UCSD-AML1 (cell line): Measurements from ENCODE around the gene KBTBD2.
A peak's percentile ranks its signal among the peaks of the same experiment; 100 is the strongest.
"Not testable (repeated sequence)": the region's sequence is repeated elsewhere in the genome, so short reads cannot be mapped to it uniquely, and the experiment has no call there.

Experiments used
- DNase-seq: peaks from one replicate; lab custom pipeline; 2025; ENCODE audit not compliant: unreplicated experiment; lab: John Stamatoyannopoulos, UW

The KBTBD2 gene

DNA sequence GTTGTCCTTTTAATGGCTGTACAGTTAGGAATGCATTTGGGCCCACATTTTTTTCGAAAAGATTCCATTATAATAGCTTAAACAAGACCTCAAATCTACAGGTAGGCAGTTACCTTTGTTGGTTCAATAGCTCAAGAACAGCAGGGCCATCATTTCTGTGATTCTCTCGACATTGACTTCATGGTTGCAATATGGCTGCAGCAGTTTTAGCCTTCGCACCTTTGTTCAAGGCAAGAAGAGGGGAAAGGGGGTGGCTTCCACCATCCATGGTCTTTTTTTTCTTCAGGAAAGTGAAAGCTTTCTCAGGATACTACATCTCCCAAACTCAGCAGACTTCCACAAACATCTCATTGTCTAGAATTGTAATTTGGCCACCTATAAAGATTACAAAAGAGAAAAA, 2.2 kb upstream of the KBTBD2 start:
- no peak for DNase-seq

DNA sequence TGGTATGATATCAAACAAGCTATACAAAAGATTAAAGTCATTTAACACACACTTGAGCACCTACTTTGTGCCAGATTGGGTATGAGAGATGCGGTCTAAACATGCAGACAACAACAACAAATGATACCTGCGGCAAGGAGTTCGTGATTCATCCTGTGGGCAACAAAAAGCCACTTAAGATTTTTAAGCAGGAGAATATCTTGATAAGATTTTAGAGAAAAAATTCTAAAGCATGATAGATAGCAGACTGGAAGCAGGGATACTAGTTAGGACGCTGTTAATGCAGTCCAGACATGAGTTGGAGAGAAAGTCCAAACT, 1.6 kb upstream of the KBTBD2 start:
- DNase-seq: no peak

DNA sequence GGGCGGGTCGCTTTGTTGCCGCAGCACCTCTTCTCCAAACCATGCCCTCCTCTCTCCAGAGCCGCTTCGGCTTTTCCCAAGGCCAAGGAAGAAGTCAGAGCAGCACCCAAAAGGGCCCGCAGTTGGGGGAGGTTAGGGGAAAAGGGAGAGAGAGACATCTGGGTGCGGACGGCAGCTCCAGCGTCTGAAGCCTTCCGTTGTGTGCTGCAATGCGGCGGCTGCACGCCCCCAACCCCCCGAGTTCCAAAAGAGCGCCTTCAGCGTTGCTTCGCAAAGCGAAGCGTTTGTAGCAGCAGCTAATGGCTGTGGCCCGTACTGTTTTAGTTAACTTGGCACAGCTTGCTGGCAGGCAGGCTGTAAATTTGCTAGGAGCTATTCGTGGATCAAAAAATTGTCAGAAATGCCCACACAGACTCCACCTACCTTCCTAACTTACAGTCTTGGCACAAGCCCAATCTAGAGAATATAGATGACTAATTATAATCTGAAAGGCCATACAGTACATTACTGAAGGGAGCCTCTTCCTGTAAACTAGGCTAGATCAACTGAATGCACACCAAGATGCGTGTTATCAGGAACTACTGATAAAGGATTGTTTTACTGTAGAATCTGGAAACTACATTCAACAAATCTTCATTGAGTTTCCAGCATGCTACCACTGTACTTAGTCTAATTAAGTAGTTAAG, 1.1 kb upstream of the KBTBD2 start:
- DNase-seq: peak; percentile 50

DNA sequence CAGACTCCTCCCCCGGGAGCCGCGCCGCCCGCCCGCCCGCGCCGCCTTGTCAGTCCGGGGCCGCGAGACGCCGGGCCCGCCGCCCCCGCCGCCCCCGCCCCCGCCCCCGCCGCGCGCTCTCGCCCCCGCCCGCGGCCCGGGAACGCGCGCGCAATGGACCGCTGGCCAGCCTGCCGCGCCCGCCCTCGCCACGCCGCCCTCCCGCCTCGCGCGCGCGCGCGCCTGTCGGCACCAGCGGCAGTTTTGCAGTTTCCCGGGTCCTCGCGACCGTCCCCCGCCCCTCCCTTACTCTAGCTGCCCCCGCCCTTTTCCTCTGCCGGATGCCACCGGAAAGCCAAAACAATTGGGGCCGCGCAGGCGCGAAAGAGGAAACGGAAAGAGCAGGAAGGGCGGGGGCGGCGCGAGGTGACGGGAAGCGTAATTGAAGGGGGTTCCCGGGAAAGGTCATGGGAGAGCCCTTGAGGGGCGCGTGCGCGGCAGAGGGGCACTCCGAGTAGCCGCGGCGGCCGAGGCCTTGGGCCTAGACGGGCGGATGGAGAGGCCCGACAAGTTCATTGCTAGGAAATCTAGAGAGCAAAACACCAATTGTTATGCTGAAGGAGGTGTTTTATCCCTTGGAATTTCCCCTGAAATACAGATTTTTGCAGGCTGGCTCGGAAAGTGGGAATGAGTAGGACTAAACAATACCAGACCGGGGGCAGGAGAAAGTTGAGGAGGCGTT, 400 bp upstream of the KBTBD2 start:
- peak; percentile 91 for DNase-seq

DNA sequence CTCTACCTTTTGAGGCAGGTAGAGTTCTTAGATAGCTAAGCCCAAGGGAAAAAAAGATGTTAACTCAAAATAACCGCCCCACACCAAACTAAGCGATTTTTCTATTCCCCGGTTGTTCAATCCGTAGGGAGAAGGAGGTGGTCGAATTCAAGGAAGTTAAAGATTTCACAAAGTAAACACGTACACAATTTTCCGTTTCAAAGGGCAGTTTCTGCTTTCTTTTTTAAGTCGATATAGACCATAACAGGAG, 842 bp downstream of the KBTBD2 start:
- DNase-seq: no peak

DNA sequence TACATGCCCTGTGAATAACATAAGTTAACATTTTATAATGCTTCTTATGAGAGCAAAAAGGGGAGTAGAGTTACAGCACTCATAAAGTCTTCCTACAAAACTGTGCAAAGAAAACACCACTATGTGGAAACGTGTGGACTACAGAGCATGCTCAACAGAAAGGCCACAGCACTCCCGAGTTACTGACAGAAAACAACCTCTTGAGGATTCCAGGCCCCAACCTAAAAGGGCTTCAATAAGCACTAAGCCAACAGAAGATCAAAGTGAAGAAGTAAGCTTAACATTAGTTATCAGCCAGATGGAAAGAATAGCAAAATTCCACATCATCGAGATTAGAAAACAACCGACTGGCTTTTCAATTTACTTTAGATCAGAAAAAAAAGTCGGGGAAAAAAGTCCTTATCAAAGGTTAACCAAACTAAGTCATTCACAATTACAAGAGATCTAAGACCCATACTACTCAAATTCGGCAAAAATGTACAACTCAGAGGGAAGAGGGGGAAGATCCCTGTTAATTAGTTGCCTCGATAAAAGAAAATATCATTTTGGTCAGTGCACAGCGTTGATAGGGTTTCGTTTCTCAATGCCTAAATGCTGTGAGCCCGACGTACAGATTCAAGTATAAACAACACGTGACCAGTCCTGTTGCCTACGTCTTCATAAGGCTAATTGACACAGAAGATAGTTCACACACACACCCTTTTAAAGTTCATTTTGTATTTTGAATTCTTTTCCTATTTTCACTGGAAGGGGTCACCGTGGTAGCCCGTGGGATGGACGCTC, 1.4 kb downstream of the KBTBD2 start:
- DNase-seq: peak; percentile 4

DNA sequence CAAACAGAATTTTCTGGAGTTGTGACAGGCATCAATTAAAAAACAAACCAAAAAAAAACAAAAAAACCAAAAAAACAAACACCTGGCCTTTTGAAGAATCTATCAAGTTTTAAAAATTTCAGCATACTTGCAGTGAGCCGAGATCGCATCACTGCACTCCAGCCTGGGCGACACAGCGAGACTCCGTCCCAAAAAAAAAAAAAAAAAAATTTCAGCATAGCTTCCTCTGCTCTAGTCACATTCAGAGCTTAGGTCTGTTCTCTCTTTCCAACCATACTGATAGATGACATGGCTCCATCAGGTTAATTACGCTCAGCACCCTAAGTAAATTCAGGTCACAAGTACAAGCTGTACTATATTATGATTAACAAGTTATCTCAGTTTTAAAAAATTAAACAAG, 3.1 kb downstream of the KBTBD2 start:
- no peak for DNase-seq

DNA sequence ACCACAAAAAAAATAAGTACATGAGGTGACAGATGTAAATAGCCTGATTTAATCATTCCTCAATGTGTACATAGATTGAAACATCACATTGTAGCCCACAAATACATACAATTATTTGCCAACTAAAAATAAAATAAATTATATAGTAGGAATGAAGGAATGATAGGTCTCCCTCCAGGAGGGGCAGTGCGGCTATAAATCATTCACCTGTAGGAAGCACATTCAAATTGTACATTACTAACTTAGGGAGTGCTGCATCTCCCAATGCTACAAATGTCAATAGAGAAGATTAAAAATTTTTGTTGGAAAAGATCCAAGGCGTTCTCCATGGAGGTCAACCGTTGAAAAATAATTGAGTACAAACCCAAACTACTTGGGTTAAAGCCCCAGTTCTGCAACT, 4.2 kb downstream of the KBTBD2 start:
- DNase-seq: no peak

DNA sequence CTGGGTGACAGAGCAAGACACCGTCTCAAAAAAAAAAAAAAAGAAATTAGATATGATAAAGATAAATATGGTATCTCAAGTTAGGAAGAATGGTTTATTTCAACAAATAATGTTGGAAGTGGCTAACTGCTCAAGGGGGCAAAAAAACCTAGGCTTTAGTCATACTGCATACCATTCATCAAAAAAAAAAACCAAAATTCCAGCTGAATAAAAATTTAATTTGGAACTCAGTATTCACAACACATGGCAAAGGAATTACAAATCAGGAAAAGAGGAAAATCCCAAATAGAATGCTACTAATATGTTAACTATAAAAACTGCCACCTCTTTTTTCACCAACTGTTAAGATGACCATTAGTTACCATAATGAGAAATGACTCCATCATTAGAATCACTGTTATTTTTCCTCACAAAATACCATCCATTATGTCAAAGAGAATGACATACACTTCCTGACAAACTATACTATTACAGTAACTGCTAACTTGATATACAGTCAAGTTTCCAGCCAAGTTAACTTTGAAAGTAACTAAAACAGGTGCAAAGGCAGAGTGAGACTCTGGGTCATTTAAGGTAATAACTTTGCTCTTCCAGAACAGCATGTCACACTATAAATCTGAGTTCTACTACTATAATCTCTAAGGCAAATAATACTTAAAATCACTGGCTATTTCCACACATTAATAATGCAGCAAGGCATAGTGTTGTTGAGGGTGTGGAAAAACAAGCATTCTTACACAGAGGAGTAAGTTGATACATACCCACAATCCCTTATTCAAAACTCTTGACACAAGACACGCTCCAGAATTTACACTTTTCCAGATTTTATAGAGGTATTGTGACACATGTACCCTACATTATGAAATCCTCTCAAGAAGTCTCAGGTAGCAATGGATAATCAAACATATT, 10.2 kb downstream of the KBTBD2 start:
- DNase-seq: no peak

DNA sequence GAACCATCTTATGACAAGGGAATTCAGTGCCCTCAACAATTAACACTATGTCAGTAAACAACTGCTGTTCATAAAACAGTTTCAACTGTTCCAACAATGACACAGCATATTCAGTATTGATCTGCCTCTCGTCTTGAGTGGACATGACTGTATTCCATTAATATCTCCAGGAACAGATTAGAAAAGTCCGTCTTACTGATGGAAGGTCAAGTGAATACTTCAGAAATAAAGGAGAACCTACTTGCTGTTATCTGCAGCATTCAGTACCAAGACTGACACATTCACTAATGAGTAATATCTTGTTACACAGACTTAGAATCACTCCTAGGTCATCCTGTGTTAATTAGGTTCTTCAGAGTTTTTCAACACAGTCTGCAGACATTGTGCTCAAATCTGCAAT, 12.1 kb downstream of the KBTBD2 start:
- DNase-seq: no peak

DNA sequence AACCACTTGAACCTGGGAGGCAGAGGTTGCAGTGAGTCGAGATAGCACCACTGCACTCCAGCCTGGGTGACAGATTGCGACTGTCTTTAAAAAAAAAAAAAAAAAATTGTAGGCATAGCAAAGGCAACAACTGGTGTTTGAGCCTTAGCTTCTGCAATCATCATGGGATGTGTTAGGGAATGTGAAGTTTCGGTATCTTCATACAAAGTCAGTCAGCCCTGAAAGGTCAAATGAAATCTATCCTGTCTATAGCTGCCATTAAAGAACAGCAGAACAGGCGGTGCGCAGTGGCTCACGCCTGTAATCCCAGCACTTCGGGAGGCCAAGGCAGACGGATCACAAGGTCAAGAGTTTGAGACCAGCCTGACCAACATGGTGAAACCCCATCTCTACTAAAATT, 13.5 kb downstream of the KBTBD2 start:
- DNase-seq: not testable (repeated sequence)

DNA sequence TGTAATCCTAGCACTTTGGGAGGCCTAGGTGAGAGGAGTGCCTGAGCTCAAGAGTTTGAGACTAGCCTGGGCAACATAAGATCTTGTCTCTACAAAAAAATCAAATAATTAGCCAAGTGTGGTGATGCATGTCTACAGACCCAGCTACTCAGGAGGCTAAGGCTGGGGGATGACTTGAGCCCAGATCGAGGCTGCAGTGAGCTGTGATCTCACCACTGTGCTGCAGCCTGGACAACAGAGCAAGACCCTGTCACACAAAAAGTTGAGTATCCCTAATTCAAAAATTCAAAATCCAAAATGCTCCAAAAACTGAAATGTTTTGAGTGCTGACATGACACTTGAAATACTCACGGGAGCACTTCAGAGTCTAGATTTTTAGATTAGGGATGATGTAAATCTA, 19.1 kb downstream of the KBTBD2 start:
- no peak for DNase-seq

DNA sequence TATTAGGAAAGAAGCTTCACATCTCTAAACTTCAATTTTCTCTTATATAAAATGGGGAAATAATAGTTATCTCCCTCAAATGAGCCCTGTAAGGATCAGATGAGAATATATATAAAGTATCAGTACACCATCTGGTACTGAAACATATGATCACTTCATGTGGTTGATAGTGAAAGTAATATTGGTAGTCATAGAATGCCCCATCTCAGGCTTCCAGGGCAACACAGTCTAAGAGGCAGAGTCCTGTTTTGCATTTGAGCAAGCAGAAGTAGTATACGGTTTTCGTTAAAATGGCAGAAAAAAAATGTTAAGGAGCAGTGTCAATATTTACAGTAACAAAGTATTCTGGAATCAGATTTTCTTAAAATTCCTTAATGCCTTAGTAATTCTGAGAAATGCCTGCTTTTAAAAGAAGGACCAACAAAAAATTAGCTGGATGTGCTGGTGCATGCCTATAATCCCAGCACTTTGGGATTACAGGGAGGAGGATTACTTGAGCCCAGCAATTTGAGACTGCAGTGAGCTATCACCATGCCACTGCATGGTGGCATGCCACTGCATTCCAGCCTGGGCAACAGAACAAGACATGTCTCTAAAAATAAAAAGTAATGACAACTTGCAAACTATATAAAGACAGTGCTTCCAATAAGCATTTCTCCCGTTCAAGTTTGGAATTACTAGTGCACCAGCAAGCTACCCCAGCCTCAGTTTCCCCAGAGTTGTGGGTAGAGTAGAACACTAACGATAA, 19.8 kb downstream of the KBTBD2 start:
- no peak for DNase-seq

DNA sequence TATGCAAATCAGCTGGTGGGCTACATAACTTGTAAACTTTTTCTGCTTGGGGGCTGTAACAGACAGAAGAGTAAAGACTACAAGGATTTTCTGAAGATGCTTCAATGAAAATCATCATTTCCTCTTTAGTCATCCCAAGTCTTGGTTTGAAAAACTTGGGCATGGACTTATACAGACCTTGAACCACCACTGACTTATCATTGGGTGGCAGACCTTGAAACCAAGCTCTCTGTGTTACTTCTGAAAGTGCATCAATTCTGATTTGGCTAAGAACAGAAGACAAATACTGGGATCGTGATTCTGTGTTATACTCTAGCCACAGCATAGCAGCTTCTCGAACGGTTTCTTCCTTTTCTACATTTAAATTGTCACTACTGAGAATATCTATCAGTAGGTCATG, 21.3 kb downstream of the KBTBD2 start:
- DNase-seq: no peak

DNA sequence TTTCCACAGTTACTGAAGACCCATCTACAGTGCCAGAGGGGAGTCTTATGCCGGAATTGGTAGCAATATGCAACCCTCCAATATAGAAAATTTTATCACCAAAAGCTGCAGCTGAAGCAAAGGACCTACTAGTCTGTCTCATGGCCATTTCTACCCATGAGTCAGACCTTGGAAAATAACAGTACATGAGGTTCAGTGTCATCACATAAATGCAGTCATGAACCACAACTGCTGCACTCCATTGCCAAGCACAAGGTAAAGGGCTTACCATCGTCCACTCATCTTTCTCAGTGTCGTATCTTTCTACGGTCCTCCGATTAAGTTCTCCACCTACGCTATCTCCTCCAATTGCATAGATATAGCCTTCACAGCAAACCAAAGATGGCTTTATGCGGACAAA, 21.8 kb downstream of the KBTBD2 start:
- no peak for DNase-seq

DNA sequence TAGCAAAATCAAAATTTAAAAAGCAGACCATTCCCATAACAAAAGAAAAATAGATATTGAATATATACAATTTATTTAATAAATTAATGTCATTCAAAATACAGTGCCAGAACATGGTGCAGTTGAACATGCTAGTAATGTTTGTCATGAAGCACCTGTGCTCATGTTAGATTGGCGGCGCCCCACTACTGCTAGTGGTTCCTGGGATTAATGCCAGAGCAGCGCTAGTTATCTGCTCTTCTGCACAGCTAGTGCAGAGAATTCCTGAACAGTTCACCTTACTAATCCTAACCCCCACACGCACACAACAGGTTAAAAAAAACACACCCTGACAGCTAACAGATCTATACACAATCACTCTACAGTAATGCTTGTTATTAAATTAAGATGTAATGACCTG, 23.4 kb downstream of the KBTBD2 start:
- no peak for DNase-seq

DNA sequence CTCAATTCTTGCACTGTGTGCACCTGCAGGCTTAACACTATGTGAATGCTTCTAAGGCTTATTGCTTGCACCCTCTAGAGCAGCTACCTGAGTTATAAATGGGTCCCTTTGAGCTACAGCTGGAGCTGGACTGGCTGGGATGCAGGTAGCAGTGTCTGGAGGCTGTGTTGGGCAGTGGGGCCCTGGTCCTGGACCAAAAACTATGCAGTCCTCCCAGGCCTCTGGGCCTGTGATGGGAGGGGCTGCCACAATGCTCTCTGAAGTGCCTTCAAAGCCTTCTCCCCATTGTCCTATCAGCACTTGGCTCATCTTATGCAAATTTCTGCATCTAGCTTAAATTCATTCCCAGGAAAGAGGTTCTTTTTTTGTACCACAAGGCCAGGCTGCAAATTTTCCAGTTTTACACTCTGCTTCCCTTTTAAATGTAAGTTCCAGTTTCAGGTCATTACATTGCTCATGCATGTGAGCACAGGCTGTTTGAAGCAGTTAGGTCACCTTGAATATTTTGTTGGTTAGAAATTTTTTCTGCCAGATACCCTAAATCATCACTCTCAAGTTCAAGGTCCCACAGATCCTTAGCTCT, 26.0 kb downstream of the KBTBD2 start:
- DNase-seq: no peak

DNA sequence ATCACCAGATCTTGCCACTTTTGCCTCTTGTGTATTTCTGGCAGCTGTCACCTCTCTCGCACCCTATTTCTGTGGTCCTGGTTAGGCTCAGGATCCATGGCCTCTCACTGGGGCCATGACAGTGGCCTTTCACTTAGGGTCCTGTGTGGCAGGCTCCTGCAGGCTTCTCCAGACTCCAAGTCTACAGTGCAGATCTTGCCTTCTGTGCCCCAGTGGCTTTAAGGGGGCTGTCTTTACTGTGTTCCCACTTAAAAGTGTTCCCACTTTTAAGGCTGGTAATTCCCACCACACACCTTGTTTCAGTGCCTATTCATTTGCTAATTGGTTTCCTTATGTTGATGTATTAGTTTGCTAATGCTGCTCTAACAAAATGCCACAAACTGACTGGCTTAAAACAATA, 27.7 kb downstream of the KBTBD2 start:
- not testable (repeated sequence) for DNase-seq

DNA sequence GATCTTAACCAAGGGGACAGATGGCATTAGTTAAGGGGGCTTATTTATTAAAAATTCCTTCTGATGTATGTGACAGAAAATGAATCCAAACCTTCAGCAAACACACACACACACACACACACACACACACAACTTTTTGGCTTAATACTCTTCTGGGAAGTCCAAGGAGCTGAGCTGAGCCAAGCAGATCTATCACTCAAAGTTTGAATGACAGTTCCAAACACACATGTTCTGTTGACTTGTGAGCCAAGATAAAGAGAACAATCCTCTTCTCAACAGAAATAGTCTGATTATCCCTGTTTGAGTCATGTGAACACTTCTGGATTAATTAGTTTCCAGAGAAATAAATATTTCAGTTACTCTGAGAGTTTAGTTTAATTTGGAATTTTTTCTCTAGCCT, 31.5 kb downstream of the KBTBD2 start:
- DNase-seq: no peak

DNA sequence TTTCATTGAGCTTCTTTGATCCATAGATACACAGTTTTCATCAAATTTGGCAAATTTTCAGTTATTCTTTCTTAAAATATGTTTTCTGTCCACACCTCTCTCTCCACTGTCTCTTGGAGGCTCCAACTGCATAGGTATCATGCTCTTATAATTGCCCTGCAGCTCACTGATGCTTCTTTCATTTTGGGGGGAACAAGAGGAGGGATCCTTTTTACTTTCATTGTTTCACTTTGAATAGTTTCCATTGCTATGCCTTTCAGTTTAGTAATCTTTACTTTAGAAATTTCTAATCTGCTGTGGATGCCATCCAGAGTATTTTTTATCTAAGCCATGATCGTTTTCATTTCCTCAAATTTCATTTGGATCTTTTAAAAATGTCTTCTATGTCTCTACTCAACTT, 32.9 kb downstream of the KBTBD2 start:
- DNase-seq: no peak
